Liver (tissue), 9 donors: ENCODE data around the gene UPF3A. TPM values are rescaled to one million over a fixed set of nuclear protein-coding genes. Genes with fewer than 3 reads are reported as not detected.

Source experiments
- DNase-seq: peaks from one replicate; pipeline ENCODE4 v3.0.0-alpha.2; 2017; ENCODE audit warnings: low spot score
- H3K27ac ChIP-seq, 2 donors: one replicate each; pipeline ENCODE4 v1.7.0; 2013; ENCODE audit warnings: inconsistent platforms in 2 of 2, low read length in 2 of 2, control low read depth in 1 of 2, low read depth in 1 of 2, mild to moderate bottlenecking in 1 of 2
- H3K27me3 ChIP-seq, 4 donors: one replicate each; pipeline versions ENCODE4 v1.6.1 to v1.7.0; 2013; ENCODE audit warnings: low read length in 3 of 4, inconsistent platforms in 1 of 4, mild to moderate bottlenecking in 1 of 4, moderate library complexity in 1 of 4; ENCODE audit not compliant: control insufficient read depth in 4 of 4, insufficient read depth in 4 of 4
- H3K36me3 ChIP-seq, 4 donors: one replicate each; pipeline versions ENCODE4 v1.6.1 to v1.7.0; 2013; ENCODE audit warnings: low read length in 3 of 4, mild to moderate bottlenecking in 3 of 4, low read depth in 1 of 4, moderate library complexity in 1 of 4; ENCODE audit not compliant: control insufficient read depth in 4 of 4, insufficient read depth in 3 of 4
- H3K4me1 ChIP-seq, 4 donors: one replicate each; pipeline versions ENCODE4 v1.6.1 to v1.7.0; 2013; ENCODE audit warnings: low read length in 3 of 4, mild to moderate bottlenecking in 3 of 4, moderate library complexity in 1 of 4; ENCODE audit not compliant: control insufficient read depth in 4 of 4, insufficient read depth in 4 of 4
- H3K4me3 ChIP-seq, 3 donors: one replicate each; pipeline versions ENCODE4 v1.6.1 to v1.7.0; 2013; ENCODE audit warnings: low read length in 3 of 3, control low read depth in 1 of 3, low read depth in 1 of 3, mild to moderate bottlenecking in 1 of 3
- H3K9ac ChIP-seq, 2 donors: one replicate each; pipeline ENCODE4 v1.7.0; 2013; ENCODE audit warnings: low read length in 2 of 2, mild to moderate bottlenecking in 2 of 2, moderate library complexity in 2 of 2, control low read depth in 1 of 2, low read depth in 1 of 2
- H3K9me3 ChIP-seq, 4 donors: one replicate each; pipeline versions ENCODE4 v1.6.1 to v1.7.0; 2013; ENCODE audit warnings: low read length in 3 of 4; ENCODE audit not compliant: control insufficient read depth in 4 of 4
- ATF3 ChIP-seq: IDR thresholded peaks from 2 replicates; pipeline ENCODE4 v1.6.1; 2016; ENCODE audit warnings: antibody characterized with exemption
- CTCF ChIP-seq: fragments of 150-350 bp; IDR thresholded peaks from 2 replicates; pipeline ENCODE4 v1.5.1; 2017; ENCODE audit warnings: improper control_type of control experiment, low read depth, low read length; ENCODE audit not compliant: missing input control
- EGR1 ChIP-seq, 2 donors: IDR thresholded peaks; 2 replicates each; pipeline ENCODE4 v1.6.1; 2016 to 2018; ENCODE audit warnings: antibody characterized with exemption in 2 of 2, low read depth in 2 of 2
- FOXA1 ChIP-seq: IDR thresholded peaks from 2 replicates; pipeline ENCODE4 v1.6.1; 2016; ENCODE audit warnings: antibody characterized with exemption
- FOXA2 ChIP-seq: IDR thresholded peaks from 2 replicates; pipeline ENCODE4 v1.6.1; 2016; ENCODE audit warnings: antibody characterized with exemption
- GABPA ChIP-seq, 2 donors: IDR thresholded peaks in 1 of 2; conservative IDR thresholded peaks in 1 of 2; 2 replicates each; pipeline ENCODE4 v1.6.1; 2016; ENCODE audit warnings: antibody characterized with exemption in 2 of 2, mild to moderate bottlenecking in 1 of 2, moderate library complexity in 1 of 2
- HNF4A ChIP-seq, 2 donors: conservative IDR thresholded peaks; 2 replicates each; pipeline ENCODE4 v1.6.1; 2016; ENCODE audit warnings: antibody characterized with exemption in 2 of 2, mild to moderate bottlenecking in 2 of 2
- HNF4G ChIP-seq: IDR thresholded peaks from 2 replicates; pipeline ENCODE4 v1.6.1; 2016; ENCODE audit warnings: antibody characterized with exemption
- JUND ChIP-seq, 2 donors: IDR thresholded peaks; 2 replicates each; pipeline ENCODE4 v1.6.1; 2016; ENCODE audit warnings: antibody characterized with exemption in 2 of 2
- NR2F2 ChIP-seq: IDR thresholded peaks from 2 replicates; pipeline ENCODE4 v1.6.1; 2016; ENCODE audit warnings: antibody characterized with exemption
- RAD21 ChIP-seq, 2 donors: IDR thresholded peaks; 2 replicates each; pipeline ENCODE4 v1.6.1; 2016; ENCODE audit warnings: antibody characterized with exemption in 2 of 2, mild to moderate bottlenecking in 2 of 2
- REST ChIP-seq: IDR thresholded peaks from 2 replicates; pipeline ENCODE4 v1.6.1; 2016; ENCODE audit warnings: antibody characterized with exemption, mild to moderate bottlenecking
- RXRA ChIP-seq, 2 donors: IDR thresholded peaks; 2 replicates each; pipeline ENCODE4 v1.6.1; 2017 to 2018; ENCODE audit warnings: antibody characterized with exemption in 2 of 2, mild to moderate bottlenecking in 1 of 2
- SP1 ChIP-seq: IDR thresholded peaks from 2 replicates; pipeline ENCODE4 v1.6.1; 2018; ENCODE audit warnings: antibody characterized with exemption, mild to moderate bottlenecking
- TAF1 ChIP-seq: conservative IDR thresholded peaks from 2 replicates; pipeline ENCODE4 v1.6.1; 2016; ENCODE audit warnings: antibody characterized with exemption, mild to moderate bottlenecking
- YY1 ChIP-seq: IDR thresholded peaks from 2 replicates; pipeline ENCODE4 v1.6.1; 2016; ENCODE audit warnings: antibody characterized with exemption, mild to moderate bottlenecking
- ZBTB33 ChIP-seq: IDR thresholded peaks from 2 replicates; pipeline ENCODE4 v1.6.1; 2016; ENCODE audit warnings: antibody characterized with exemption
- WGBS: extraction: QIAGEN DNeasy Blood & Tissue Kit; methylation state at CpG from one replicate; pipeline ENCODE4 v1.1.7; 2013; 5-methylcytosine and 5-hydroxymethylcytosine counted together
- polyA plus RNA-seq, 2 donors: library from polyadenylated mRNA; stranded (reverse) in 1 of 2; unstranded in 1 of 2; fragments of 200-250 nt in 1 of 2; fragments of >200 nt in 1 of 2; fragmentation: Nextera tagmentation in 1 of 2; extraction: Ambion mirVana in 1 of 2; gene quantifications; one replicate each; pipeline versions ENCODE4 v1.2.1 to v1.2.3, GENCODE V29; 2013 to 2015
- total RNA-seq, 2 donors: library from RNA; depleted of rRNA; stranded (reverse); fragments of >200 nt; gene quantifications; one replicate each; pipeline ENCODE4 v1.2.3, GENCODE V29; 2014
- TF ChIP-seq, protein P1 (sequence below): IDR thresholded peaks from 2 replicates; pipeline ENCODE4 v1.6.1; 2016; ENCODE audit warnings: antibody characterized with exemption
- donor health status: healthy.
- donor health status: healthy.
- donor health status: healthy.
- donor health status: healthy.
- donor health status: healthy.

Gene UPF3A
- total and polyA plus RNA-seq, 4 donors = 11.0 to 26.5 (median 17.2) TPM

- peak overlapping the region in 1 of 2 donors; percentile 83 for H3K9ac ChIP-seq
- TF ChIP-seq YY1 = no peak
- no peak for TF ChIP-seq ZBTB33
- no peak for TF ChIP-seq SP1
- no peak for TF ChIP-seq JUND (IDR thresholded peaks at IDR 0.05)
- TF ChIP-seq HNF4A (conservative IDR thresholded peaks at IDR 0.05) = no peak
- TF ChIP-seq REST = no peak
- no peak for TF ChIP-seq RXRA (IDR thresholded peaks at IDR 0.05)
- TF ChIP-seq EGR1 (IDR thresholded peaks at IDR 0.05; ENCODE audit: low read depth in 2 of 2) = no peak
- no peak for TF ChIP-seq ATF3
- no peak for TF ChIP-seq NR2F2
- TF ChIP-seq HNF4G = no peak
- no peak for TF ChIP-seq FOXA2
- TF ChIP-seq TAF1 = no peak
- TF ChIP-seq, protein P1, sequence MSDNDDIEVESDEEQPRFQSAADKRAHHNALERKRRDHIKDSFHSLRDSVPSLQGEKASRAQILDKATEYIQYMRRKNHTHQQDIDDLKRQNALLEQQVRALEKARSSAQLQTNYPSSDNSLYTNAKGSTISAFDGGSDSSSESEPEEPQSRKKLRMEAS = no peak
- TF ChIP-seq GABPA (IDR thresholded peaks at IDR 0.05 in 1 of 2, conservative IDR thresholded peaks at IDR 0.05 in 1 of 2) = no peak
- no peak for TF ChIP-seq RAD21 (IDR thresholded peaks at IDR 0.05)
- TF ChIP-seq CTCF = no peak
- TF ChIP-seq FOXA1 = no peak
- peak overlapping the region; percentile 82 to 84 for H3K27ac ChIP-seq
- 81% methylated on average over 4 of the region's 4 CpGs for WGBS
- H3K4me3 ChIP-seq = peak overlapping the region in 2 of 3 donors; percentile 82 to 99
- H3K4me1 ChIP-seq = peaks cover 2 to 11% (median 7%) of the 10 kb centered on the region in 4 donors
- H3K36me3 ChIP-seq = peaks cover 4 to 35% (median 31%) of the 10 kb centered on the region in 4 donors
- no peak for DNase-seq
- H3K27me3 ChIP-seq = no peaks in the 10 kb centered on the region
- no peaks in the 10 kb centered on the region for H3K9me3 ChIP-seq
These were observed 45.2 kb upstream of the UPF3A start for GRCh38 chr13:114236227-114236626.
